Prostate gland (tissue), 2 donors: ENCODE data around the gene ZC3H10.

Experiments used
- CTCF ChIP-seq, 4 experiments: fragments of 200-600 bp in 2 of 4; fragments of 450-650 bp in 2 of 4; sonication (generic) in 2 of 4; IDR thresholded peaks; 1 replicate in 3 of 4; 2 replicates in 1 of 4; pipeline ENCODE4 v1.5.1; 2016 to 2019; ENCODE audit warnings: antibody characterized with exemption in 4 of 4, mild to moderate bottlenecking in 2 of 4, moderate library complexity in 2 of 4
- POLR2A ChIP-seq: fragments of 450-650 bp; IDR thresholded peaks from one replicate; pipeline ENCODE4 v1.6.1; 2016; ENCODE audit warnings: antibody characterized with exemption, mild to moderate bottlenecking
- POLR2AphosphoS5 ChIP-seq: sonication (generic); formaldehyde crosslinking; IDR thresholded peaks from one replicate; pipeline ENCODE4 v1.6.1; 2017; ENCODE audit warnings: antibody characterized with exemption

GRCh38 chr12:56107242-56107641, 10.8 kb upstream of the ZC3H10 start:
- TF ChIP-seq CTCF (IDR thresholded peaks at IDR 0.05) (no peak), POLR2AphosphoS5 (no peak), POLR2A (no peak)
